Fibroblast of villous mesenchyme (primary cell): Measurements from ENCODE around the gene TMC3. TPM values are rescaled to one million over a fixed set of nuclear protein-coding genes. Genes with fewer than 3 reads are reported as not detected.

Experiments
- DNase-seq: peaks from one replicate; pipeline ENCODE4 v3.0.0-alpha.2; 2010; ENCODE audit warnings: low read depth
- H3K4me3 ChIP-seq: 2 replicates; pipeline ENCODE4 v1.5.1; 2011; ENCODE audit warnings: low read depth, mild to moderate bottlenecking, low read length
- total RNA-seq: library from RNA; depleted of rRNA; stranded (reverse); fragments of >200 nt; gene quantifications from 2 replicates; pipeline ENCODE4 v1.2.3, GENCODE V29; 2012
- TF ChIP-seq, protein P1 (sequence below): IDR thresholded peaks from 2 replicates; pipeline ENCODE4 v1.5.1; 2012; ENCODE audit warnings: low read depth, mild to moderate bottlenecking, low read length; ENCODE audit not compliant: insufficient read depth

TMC3 gene
- total RNA-seq, 1 donor = not detected

DNA sequence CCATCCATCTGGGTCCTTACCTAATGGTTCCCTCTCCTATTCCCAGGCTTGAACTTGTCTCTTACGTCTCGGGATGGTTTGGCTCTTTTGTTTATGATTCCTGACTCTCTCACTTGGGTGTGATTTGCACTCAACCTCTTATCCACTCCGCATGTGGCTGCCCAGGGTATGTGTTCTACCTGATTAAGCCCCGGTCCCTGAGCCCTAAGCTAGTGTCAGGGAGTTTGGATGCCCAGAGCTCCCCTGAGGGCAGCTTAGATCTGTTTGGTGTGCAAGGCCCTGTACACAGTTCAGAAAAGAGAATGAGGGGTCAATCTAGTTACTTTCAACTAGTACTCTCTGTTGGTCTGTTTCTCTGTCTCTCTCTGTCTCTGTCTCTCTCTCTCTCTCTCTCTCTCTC is 34.2 kb downstream of the TMC3 start:
- TF ChIP-seq, protein P1, sequence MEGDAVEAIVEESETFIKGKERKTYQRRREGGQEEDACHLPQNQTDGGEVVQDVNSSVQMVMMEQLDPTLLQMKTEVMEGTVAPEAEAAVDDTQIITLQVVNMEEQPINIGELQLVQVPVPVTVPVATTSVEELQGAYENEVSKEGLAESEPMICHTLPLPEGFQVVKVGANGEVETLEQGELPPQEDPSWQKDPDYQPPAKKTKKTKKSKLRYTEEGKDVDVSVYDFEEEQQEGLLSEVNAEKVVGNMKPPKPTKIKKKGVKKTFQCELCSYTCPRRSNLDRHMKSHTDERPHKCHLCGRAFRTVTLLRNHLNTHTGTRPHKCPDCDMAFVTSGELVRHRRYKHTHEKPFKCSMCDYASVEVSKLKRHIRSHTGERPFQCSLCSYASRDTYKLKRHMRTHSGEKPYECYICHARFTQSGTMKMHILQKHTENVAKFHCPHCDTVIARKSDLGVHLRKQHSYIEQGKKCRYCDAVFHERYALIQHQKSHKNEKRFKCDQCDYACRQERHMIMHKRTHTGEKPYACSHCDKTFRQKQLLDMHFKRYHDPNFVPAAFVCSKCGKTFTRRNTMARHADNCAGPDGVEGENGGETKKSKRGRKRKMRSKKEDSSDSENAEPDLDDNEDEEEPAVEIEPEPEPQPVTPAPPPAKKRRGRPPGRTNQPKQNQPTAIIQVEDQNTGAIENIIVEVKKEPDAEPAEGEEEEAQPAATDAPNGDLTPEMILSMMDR = no peak
- no peak for DNase-seq
- no peak overlapping the region for H3K4me3 ChIP-seq

DNA sequence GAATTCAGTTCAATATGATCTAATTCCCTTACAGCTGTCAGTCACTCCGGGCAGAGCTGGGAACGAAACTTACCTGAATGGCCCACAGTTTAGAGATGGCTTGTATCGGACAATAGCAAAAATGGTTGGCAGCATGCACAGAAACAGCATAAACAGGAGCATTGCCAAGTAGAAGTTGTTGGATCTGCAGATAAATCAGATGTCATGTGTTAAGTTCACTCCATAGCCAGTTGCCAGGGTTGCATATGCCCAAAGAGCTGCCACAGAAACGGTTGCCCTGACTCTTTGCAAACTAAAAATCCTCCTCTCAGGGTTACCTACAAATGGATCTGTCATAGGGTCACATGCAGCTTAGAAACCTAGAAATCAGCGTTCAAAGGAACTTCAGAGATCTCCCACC is 34.7 kb downstream of the TMC3 start:
- no peak for DNase-seq
- H3K4me3 ChIP-seq = no peak overlapping the region
- TF ChIP-seq, protein P1 = no peak

DNA sequence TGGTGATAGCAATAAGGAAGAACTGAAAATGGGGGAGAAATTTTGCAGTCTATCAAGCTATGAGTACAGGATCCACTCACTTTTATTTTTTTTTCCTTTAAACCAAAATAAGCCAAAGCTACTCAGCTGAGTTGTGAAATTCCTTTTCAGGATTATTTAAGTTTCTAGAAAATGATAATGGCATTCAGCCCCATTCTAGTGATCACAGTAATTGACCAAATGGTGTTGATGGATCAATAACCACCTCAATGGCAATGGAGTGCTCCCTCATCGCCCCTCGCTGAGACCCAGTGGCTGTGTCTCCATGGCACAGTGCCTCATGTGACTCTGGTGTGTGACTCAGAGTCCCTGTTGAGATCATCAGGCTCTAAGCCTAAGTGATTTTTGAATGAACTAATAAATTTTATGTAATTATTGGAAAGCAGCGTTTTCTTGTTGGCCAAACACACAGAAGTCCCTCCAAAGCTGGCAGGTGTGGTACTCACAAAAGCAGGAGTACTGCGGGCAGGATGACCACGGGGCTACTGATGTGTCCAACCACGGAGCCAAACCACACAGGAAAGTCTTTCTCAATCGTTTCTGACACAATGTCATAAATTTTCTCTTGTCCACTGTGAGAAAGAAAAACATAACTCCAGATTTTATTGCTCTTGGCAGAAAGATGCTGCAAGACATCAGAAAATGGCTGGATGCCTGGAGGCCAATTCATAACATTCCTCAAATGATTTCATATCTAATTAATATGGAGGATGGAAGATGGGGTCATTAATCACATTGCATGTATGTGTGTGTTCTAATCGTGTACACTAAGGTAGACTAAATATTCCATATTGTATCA is 35.6 kb downstream of the TMC3 start:
- no peak overlapping the region for H3K4me3 ChIP-seq
- DNase-seq = peak; percentile 97
- TF ChIP-seq, protein P1 = no peak

DNA sequence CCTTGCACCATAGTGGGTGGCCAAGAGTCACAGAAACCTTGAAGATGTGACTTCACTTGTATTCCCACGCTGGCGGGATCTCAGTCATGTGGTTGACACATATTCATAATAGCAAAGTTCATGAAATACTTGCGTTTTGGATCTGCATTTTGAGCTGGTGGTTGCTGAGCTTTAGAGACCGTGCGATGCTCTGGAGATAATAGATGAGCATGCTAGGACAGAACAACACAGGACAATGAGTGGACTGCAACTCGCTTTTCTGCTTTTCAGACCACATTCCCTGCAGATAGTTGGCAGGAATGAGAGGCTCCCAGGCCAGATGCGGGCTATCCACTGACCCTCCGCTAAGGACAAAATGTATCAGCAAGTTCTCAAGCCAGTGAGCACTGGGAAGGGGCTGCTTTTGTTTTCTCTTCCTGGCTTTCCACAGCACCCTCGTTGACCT is 36.3 kb downstream of the TMC3 start:
- no peak for DNase-seq
- TF ChIP-seq, protein P1 = no peak
- no peak overlapping the region for H3K4me3 ChIP-seq

DNA sequence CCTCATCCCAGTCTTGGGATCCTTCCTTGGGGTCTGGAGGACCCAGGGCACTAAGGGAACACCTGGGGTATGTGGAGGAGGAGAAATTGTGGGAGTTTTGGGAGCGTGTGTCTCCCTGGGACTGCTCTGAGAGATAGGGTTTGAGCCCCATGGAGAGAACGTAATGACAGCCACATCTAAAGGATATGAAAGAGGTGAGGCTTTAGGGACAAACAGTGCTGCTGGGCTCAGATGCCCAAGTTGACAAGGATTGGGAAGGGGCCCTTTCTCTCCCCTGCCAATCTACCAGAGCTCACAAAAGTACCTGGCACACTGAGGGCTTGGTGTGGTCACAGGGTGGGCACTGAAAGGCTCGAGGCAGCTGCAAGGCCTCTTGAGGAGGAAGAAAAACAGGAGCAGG is 36.8 kb downstream of the TMC3 start:
- no peak for DNase-seq
- TF ChIP-seq, protein P1 = no peak
- H3K4me3 ChIP-seq = no peak overlapping the region

DNA sequence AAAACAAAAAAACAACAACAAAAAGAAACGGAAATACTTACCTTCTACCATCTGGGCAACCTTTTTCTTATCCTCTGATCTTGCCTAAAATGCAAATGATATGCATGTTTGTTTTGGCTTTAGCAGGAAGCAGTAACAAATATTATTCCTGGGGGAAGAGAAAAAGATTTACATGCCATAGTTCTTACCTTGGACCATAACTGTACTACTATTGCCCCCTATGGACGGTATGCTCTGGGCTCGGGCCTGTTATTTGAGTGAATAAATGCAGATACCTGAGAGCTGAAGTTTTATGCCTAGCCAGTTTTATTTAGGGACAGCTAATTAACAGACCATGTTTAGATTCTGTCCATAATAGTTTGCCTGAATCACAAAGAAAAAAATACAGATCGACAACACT is 37.4 kb downstream of the TMC3 start:
- DNase-seq = peak; percentile 62
- no peak overlapping the region for H3K4me3 ChIP-seq
- TF ChIP-seq, protein P1 = peak; percentile 64
